SW 1271 (cell line): Measurements from ENCODE around the gene SOX21.

Experiments used
- DNase-seq, 2 experiments: peaks; one replicate each; lab custom pipeline; 2025; lab: John Stamatoyannopoulos, UW

SOX21 gene

GRCh38 chr13:94709001-94709834, 3.1 kb downstream of the SOX21 start:
- no peak for DNase-seq

DNA sequence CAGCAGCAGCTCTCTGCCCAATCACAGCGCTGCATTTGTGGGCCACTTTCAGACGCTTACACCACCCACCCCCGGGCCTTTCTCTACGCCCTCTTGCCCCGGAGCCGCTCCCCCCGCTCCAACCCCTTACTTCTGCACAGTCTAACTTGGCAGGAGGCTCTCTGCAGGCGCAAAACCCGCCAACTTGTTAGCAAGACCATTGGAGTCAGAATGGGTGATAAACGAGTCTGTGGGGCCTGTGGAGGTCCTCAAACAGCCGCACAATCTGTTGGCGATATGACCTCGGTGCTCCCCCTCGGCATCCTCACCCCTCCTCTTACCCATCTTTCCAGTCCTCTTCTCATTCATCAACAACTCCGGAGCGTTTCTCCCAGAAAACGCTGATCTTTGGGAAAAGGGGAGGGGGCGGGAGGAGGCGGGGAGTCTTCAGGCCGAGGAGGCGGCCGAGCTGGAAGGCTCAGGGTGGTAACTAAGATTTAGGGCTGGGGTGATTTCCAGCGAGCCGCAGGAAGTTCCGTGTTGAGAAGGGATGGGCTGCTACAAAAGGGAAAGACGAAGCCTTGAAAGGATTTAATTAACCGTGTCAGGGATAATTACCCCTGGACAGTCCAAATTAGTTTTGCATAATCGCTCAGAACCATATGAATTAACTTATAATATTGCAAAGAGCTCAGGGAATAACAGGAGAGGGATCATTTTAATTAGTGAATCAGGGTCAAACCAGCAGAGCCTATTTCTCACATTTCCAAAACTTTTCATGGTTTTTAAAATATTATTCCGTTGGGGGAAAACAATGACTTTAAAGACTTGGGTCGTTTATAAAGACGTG, 4.1 kb downstream of the SOX21 start:
- DNase-seq: no peak

DNA sequence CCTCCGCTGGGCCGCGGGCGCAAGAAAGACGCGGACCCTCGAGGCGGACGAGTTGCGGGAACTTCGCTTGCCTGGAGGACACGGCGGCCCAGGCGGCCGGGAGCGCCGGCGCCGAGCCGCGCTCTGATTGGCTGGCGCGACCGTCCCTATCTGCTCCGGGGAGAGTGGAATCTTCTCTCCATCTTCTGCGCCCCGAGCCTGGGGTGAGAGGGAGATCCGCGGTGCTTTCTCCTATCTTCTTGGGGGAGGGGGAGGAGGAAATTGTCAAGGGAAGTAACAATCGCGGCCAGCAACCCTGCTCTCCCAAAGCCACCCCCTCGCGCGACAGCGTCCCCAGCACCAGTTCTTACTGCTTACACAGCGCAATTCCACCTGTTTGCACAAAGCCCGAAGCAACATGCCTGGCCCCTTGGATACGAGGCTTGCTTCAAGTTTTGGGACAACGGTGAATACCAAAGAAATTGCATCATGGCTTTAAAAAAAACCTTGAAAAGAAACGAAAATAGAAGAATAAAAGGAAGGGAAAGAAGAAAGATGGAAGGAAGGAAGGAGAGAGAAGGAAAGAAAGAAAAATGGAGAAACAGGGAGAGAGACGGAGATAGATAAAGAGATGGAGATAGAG, 4.8 kb downstream of the SOX21 start:
- no peak for DNase-seq

DNA sequence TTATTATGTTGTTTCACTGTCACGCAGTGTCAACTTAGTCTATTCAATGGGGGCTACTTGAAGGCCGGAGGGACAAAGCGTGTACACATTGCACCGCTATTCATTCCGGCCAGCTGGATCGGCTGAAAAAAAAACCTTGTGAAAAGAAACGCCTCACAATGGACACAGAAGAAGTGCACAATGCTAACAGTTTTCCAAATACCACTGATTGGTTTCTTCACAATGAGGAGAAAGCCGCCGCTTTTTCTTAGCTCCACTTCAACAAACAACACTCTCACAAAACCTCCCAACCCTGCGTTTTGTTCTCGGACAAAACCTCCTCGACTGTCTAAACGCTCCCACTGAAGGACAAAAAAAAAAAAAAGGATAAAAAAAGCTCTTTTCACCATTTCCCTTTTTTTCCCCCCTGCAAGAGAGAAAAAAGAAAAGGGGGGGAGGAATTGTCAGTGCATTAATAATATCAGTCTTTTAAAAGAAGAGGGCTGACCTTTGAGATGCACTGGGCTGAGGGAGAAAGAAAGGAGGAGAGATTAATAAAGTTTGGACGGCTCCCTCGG, 5.4 kb downstream of the SOX21 start:
- DNase-seq: no peak

GRCh38 chr13:94706101-94706842, 6.1 kb downstream of the SOX21 start:
- no peak for DNase-seq

DNA sequence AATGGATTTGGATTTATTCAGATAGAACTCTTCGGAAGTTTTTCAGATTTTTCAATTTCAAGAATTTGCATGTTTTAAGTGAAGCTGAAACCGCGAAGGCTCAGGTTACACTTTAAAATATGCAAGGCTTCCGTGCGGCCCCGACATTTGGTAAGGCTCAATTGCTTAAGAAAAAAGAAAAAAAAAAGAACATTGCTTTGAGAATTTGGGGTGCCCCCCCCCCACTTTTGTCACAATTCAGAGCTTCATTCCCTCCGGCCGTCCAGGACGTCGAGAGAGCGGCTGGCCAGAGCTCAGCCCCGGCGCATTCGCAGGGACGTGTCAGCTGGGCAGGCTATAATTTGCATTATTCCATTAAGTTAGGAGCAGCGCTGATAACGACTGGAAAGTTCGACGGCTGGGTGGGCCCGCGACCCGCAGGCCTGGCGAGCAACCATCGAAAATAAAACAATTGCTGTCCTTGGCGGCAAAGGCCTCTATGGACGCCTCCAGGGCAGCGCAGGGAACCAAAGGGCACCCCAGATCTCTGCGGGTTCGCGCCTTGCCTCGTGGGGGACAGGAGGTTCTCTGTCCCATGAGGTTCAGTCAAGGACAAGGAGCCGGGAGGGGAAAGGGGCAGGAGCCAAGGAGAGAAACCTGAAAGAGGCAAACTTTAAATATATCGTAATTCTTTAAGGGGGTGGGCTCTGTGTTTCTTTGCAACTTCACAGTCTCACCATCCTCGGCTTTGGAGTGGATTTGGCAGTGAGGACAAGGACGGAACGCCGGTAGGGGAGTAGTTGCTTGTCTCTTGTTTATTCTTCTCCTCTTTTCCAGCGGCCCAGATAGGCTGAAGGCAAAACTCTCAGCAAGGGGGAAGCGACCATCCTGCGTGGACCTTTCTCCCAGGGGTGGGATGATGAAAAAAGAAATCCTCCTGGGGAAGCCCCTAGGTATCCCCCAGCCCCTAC, 7.0 kb downstream of the SOX21 start:
- DNase-seq: no peak

GRCh38 chr13:94704377-94705080, 7.8 kb downstream of the SOX21 start:
- DNase-seq: no peak

GRCh38 chr13:94703721-94704314, 8.5 kb downstream of the SOX21 start:
- no peak for DNase-seq

DNA sequence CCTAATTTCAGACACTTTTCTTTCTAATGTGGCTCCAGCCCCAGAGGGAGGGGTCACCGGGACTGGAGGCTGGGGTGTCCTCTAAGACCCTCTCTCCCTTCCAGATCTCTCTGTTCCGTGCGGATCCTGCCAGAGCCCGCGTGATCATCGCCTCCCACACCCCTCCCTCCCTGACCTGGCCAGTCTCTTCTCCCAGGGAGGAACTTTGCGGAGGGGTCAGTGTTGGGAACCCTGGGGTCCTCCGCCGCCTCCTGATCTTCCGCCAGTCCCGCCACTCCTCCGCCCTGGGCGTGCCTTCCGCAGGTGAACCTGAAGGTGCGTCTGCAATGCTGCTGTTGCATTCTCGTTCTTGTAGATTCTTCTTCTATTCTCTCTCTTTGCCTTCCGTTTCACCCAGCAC, 9.1 kb downstream of the SOX21 start:
- no peak for DNase-seq

GRCh38 chr13:94702181-94703041, 9.9 kb downstream of the SOX21 start:
- DNase-seq: no peak

- DNase-seq: no peak
These were observed 10.8 kb downstream of the SOX21 start for GRCh38 chr13:94701313-94702180.

GRCh38 chr13:94700536-94700935, 11.8 kb downstream of the SOX21 start:
- DNase-seq: no peak

- DNase-seq: no peak
These were observed 12.3 kb downstream of the SOX21 start for GRCh38 chr13:94700051-94700535.

DNA sequence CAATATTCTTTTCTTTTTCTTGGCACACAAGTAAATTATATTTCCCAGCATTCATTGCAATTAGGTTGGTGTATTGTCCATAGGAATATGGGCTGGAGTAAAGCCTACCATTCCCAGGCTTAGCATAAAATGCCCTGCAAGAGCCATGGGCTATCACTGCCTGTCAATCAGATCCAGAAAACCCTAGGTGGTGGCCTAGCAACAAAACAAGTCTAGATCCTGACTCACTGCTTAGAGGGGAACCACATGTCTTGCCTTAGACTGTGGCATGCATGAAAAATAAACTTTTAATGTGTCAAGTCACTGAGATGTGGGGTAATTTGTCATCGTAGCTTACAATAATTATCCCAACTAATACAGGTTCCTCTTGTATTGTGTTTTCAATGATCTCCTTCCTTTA, 16.2 kb downstream of the SOX21 start:
- DNase-seq: no peak

DNA sequence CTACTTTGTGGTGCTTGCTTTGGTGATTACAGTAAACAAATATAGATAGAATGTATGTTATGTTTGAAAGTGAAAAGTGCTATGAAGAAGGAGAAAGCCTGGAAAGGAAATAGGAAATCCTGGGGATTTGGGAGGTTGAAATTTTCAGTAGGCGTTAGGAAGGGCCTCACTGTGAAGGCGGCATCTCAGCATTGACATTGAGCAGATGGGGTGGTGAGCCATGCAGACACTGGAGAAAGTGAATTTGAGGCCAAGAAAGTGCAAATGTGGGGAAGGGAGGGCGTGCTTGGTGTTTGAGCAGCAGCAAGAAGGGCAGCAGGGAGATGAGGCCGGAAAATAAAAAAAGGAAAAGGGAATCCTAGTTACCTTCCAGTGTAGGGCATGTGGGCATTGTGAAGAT, 20.3 kb downstream of the SOX21 start:
- DNase-seq: no peak

GRCh38 chr13:94683409-94683808, 28.9 kb downstream of the SOX21 start:
- no peak for DNase-seq

DNA sequence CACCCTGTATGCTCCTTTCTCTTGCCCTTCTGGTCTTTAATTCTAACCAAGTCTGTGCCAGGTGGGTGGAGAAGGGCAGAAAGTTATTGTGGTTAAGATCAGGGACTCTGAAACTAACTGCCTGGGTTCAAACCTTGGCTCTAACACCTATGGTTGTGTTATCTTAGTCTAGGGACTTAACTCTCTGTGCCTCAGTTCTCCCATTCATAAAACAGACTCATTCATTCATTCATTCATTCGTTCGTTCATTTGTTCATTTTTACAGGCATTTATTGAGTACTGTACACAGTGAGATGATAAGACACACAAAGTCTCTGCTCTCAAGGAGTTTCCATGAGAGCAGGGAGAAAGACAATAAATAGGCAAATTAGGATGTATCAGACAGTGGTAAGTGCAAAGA, 30.1 kb downstream of the SOX21 start:
- no peak for DNase-seq
